Left cardiac atrium (tissue), 4 donors: ENCODE data around the gene RASSF9. TPM values are rescaled to one million over a fixed set of nuclear protein-coding genes. Genes with fewer than 3 reads are reported as not detected.

Experiments
- ATAC-seq, 2 donors: fragments of 200-7000 bp; cut with Tn5 transposase; one replicate each; pipeline ENCODE4 v1.9.1; 2020; ENCODE audit warnings: mild to moderate bottlenecking in 2 of 2, moderate library complexity in 2 of 2
- DNase-seq: peaks from one replicate; pipeline ENCODE4 v3.0.0-alpha.2; 2020
- intact Hi-C, 2 donors: fragments of 100-400 bp; cut with DNase I; formaldehyde crosslinking; loops; one replicate each; pipeline versions ENCODE4 v1.14.1 to v1.15.1; 2022 to 2023
- total RNA-seq, 2 donors: library from RNA; stranded (reverse); fragmentation: NEBNext Ultra II Directional; extraction: Animal tissue kit (Norgen Biotek cat#: 25700); gene quantifications; one replicate each; pipeline ENCODE4 v1.2.1, GENCODE V29; 2021
- donor health status: DM: no; HTN: yes; CAD: no.
- donor health status: DM: no; HTN: yes; CAD: no; lungs with severe emphysema.
- donor health status: DM: yes; HTN: yes; CAD: no.
- donor health status: Dilated cardiomyopathy.

RASSF9 gene
- total RNA-seq, 2 donors from 2014 or later: 2.1 to 2.5 TPM

DNA sequence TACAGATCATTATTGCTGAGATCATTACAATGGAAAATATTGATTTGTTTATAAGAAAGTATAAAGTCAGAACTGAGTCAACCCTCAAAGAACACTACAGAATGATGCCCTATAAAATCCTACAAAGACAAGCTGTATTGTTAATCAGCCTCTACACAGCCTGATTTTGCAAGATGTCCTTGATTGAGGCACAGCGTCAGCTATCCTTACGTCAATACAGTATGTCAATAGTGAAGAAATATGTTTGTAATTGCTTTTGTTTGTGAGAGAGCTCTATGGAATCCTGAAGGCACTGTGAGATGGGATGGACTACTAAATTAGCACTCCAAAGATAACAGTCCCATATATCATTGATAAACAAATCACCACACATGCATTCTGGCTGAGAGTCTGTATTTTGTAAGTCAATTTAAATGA, 70.7 kb downstream of the RASSF9 start:
- DNase-seq (no peak), ATAC-seq (no peak)
- intact Hi-C loops: no loop called here

DNA sequence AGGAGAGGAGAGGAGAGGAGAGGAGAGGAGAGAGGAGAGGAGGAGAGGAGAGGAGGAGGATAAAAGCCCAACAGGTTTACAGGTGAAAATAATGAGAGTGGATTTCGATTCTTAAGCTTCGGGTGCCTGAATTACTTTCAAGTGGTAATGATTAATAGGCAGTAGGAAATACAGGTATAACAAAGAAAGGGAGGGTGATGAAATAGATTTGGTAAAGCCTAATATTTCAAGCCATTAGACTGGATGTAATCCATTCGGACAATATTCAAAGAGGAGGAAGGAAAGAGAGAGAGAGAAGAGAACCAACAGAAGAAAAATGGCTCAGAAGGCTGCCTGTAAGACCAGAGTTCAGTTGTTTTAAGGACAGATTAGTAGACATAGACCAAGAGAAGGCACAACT, 76.6 kb downstream of the RASSF9 start:
- intact Hi-C loops: no loop called here
- ATAC-seq (no peak), DNase-seq (no peak)

DNA sequence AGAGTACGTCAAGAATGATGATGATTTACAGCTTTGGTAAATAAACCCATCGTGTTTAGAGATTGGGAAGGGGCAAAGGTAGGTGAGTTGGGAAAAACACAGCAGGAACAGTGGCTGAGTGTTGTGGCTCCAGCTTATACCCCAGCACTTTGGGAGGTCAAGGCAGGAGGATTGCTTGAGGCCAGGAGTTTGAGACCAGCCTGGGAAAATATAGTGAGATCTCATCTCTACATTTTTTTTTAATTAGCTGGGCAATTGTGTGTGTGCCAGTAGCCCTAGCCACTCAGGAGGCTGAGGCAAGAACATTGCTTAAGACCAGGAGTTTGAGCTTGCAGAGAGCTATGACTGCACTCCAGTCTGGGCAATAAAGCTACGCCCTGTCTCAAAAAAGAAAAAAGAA, 77.1 kb downstream of the RASSF9 start:
- intact Hi-C loops: no loop called here
- DNase-seq (no peak), ATAC-seq (no peak)

DNA sequence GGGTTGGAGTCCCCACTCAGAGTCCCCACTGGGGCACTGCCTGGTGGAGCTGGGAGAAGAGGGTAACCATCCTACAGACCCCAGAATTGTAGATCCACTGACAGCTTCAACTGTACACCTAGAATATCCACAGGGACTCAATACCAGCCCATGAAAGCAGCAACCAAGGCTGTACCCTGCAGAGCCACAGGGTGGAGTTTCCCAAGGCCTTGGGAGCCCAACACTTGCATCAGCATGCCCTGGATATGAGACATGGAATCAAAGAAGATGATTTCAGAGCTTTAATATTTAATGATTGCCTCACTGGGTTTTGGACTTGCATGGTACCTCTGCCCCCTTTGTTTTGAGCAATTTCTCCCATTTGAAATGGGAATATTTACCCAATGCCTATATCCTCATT, 80.4 kb downstream of the RASSF9 start:
- ATAC-seq (no peak), DNase-seq (no peak)
- intact Hi-C loops: no loop called here

Other genes starting within 250 kb of the RASSF9 start
- under 1 TPM; 0.21 to 0.65 TPM for gene NTS, start 37.9 kb upstream of the RASSF9 start, total RNA-seq